Neural cell (in vitro differentiated cells): ENCODE measurements around the gene GSK3B. TPM values are rescaled to one million over a fixed set of nuclear protein-coding genes. Genes with fewer than 3 reads are reported as not detected.
"Not testable (repeated sequence)": the region's sequence is repeated elsewhere in the genome, so short reads cannot be mapped to it uniquely, and the experiment has no call there.

Source experiments
- H2AFZ ChIP-seq: fragments of 200-600, 300-800 bp; sonication (generic), shearing (Covaris generic); 2 replicates; pipeline ENCODE4 v1.6.0; 2014; ENCODE audit warnings: low read depth, mild to moderate bottlenecking, antibody characterized with exemption, low read length, moderate library complexity
- H3F3A ChIP-seq: fragments of 200-600 bp; shearing (Covaris generic); 2 replicates; pipeline ENCODE4 v1.6.1; 2016; ENCODE audit warnings: mild to moderate bottlenecking, moderate library complexity, mixed read lengths, antibody characterized with exemption, low read length; ENCODE audit not compliant: insufficient read depth, poor library complexity, severe bottlenecking
- H3K27ac ChIP-seq: fragments of 200-600, 300-800 bp; sonication (generic), shearing (Covaris generic); 2 replicates; pipeline ENCODE4 v1.5.1; 2014; ENCODE audit warnings: mild to moderate bottlenecking, low read length, moderate library complexity
- H3K27me3 ChIP-seq: fragments of 300-800, 200-600 bp; sonication (generic), shearing (Covaris generic); 2 replicates; pipeline ENCODE4 v1.6.0; 2014; ENCODE audit warnings: mild to moderate bottlenecking, low read depth, low read length, moderate library complexity; ENCODE audit not compliant: insufficient read depth
- H3K36me3 ChIP-seq: fragments of 300-800, 200-600 bp; sonication (generic), shearing (Covaris generic); 2 replicates; pipeline ENCODE4 v1.5.1; 2014; ENCODE audit warnings: mild to moderate bottlenecking, antibody characterized with exemption, low read length, moderate library complexity; ENCODE audit not compliant: insufficient read depth
- H3K4me2 ChIP-seq: fragments of 300-800, 200-600 bp; sonication (generic), shearing (Covaris generic); 2 replicates; pipeline ENCODE4 v1.6.0; 2014; ENCODE audit warnings: mild to moderate bottlenecking, low read length
- H3K4me3 ChIP-seq: fragments of 300-800, 200-600 bp; sonication (generic), shearing (Covaris generic); 2 replicates; pipeline ENCODE4 v1.5.1; 2014; ENCODE audit warnings: mild to moderate bottlenecking, low read length, moderate library complexity
- H3K79me2 ChIP-seq: fragments of 200-600 bp; shearing (Covaris generic); replicated peaks from 2 replicates; pipeline ENCODE4 v1.6.0; 2014; ENCODE audit warnings: mild to moderate bottlenecking, low read length, moderate library complexity; ENCODE audit not compliant: insufficient read depth
- H3K9ac ChIP-seq: fragments of 300-800, 200-600 bp; sonication (generic), shearing (Covaris generic); 2 replicates; pipeline ENCODE4 v1.6.1; 2016; ENCODE audit warnings: mild to moderate bottlenecking, low read length, mixed read lengths
- H3K9me2 ChIP-seq: fragments of 200-600 bp; shearing (Covaris generic); 2 replicates; pipeline ENCODE4 v1.6.1; 2016; ENCODE audit warnings: mild to moderate bottlenecking, low read length, mixed read lengths; ENCODE audit not compliant: insufficient read depth
- H3K9me3 ChIP-seq: fragments of 200-600, 300-800 bp; sonication (generic), shearing (Covaris generic); 2 replicates; pipeline ENCODE4 v1.6.1; 2016; ENCODE audit warnings: mild to moderate bottlenecking, mixed run types, low read length, moderate library complexity, mixed read lengths
- H4K20me1 ChIP-seq: fragments of 200-600 bp; shearing (Covaris generic); 2 replicates; pipeline ENCODE4 v1.6.1; 2016; ENCODE audit warnings: mild to moderate bottlenecking, mixed run types; ENCODE audit not compliant: insufficient read depth
- EP300 ChIP-seq: fragments of 450-650 bp; conservative IDR thresholded peaks from 2 replicates; pipeline ENCODE4 v1.6.1; 2014; ENCODE audit warnings: antibody characterized with exemption, mild to moderate bottlenecking, moderate library complexity; ENCODE audit not compliant: poor library complexity, severe bottlenecking
- EZH2 ChIP-seq: fragments of 200-600, 300-800 bp; shearing (Covaris generic), sonication (generic); IDR thresholded peaks from 2 replicates; pipeline ENCODE4 v1.6.1; 2014; ENCODE audit warnings: antibody characterized with exemption, low read length, borderline replicate concordance, mild to moderate bottlenecking; ENCODE audit not compliant: insufficient read depth, poor library complexity, severe bottlenecking
- MXI1 ChIP-seq: fragments of 450-650 bp; conservative IDR thresholded peaks from 2 replicates; pipeline ENCODE4 v1.6.1; 2014; ENCODE audit warnings: antibody characterized with exemption, mild to moderate bottlenecking; ENCODE audit not compliant: poor library complexity, severe bottlenecking
- POLR2AphosphoS5 ChIP-seq: IDR thresholded peaks from 2 replicates; pipeline ENCODE4 v1.6.1; 2012
- RAD21 ChIP-seq: fragments of 450-650 bp; conservative IDR thresholded peaks from 2 replicates; pipeline ENCODE4 v1.6.1; 2014; ENCODE audit warnings: antibody characterized with exemption, mild to moderate bottlenecking, moderate library complexity
- SMC3 ChIP-seq: fragments of 450-650 bp; conservative IDR thresholded peaks from 2 replicates; pipeline ENCODE4 v1.6.1; 2014; ENCODE audit warnings: antibody characterized with exemption, mild to moderate bottlenecking, moderate library complexity; ENCODE audit not compliant: poor library complexity
- TAF1 ChIP-seq: IDR thresholded peaks from 2 replicates; pipeline ENCODE4 v1.6.1; 2012; ENCODE audit warnings: low read depth
- polyA plus RNA-seq: library from polyadenylated mRNA; depleted of rRNA; stranded (reverse); fragments of >200 nt; gene quantifications from 2 replicates; pipeline ENCODE4 v1.2.3, GENCODE V29; 2014
- TF ChIP-seq, protein P1 (sequence below): fragments of 450-650 bp; IDR thresholded peaks from 2 replicates; pipeline ENCODE4 v1.5.1; 2014; ENCODE audit warnings: antibody characterized with exemption, mild to moderate bottlenecking, moderate library complexity; ENCODE audit not compliant: poor library complexity, severe bottlenecking
- TF ChIP-seq, protein P2 (sequence below): IDR thresholded peaks from 2 replicates; pipeline ENCODE4 v1.6.1; 2012; ENCODE audit warnings: borderline replicate concordance

The GSK3B gene
- polyA plus RNA-seq, 1 donor from 2014 or later, result 48.5 TPM

DNA sequence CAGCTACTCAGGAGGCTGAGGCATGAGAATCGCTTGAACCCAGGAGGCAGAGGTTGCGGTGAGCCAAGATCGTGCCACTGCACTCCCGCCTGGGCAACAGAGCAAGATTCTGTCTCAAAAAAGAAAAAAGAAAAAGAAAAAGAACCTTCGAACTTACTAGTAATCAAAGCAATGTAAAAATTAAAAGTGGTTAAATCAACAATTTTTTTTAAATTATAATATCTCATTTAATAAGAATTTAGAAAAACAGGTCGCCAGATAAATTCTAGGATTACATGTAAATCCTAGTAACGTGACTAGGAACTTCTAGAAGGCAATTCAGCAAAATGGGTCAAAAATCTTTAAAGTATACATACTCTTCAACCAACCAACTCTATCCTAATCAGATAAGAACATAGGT is 37.2 kb downstream of the GSK3B start:
- no peak overlapping the region for H2AFZ ChIP-seq
- H4K20me1 ChIP-seq, result peaks cover 17% of the 10 kb centered on the region

DNA sequence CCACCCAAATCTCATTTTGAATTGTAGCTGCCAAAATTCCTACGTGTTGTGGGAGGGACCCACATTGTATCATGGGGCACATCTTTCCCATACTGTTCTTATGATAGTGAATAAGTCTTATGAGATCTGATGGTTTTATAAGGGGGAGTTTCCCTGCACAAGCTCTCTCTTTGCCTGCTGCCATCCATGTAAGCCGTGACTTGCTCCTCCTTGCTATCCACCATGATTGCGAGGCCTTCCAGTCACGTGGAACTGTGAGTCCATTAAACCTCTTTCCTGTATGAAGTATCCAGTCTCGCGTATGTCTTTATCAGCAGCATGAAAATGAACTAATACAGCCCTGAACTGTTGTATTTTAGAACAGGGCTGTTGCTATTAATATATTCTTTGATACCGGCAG is 40.6 kb downstream of the GSK3B start:
- Histone ChIP-seq H3K79me2 (peaks cover 91% of the 10 kb centered on the region), H4K20me1 (peaks cover 11% of the 10 kb centered on the region)
- not testable (repeated sequence) for H3K27ac ChIP-seq, H2AFZ ChIP-seq, H3K9ac ChIP-seq, H3K9me2 ChIP-seq, H3K27me3 ChIP-seq, H3K4me2 ChIP-seq, H3K9me3 ChIP-seq, H3F3A ChIP-seq, H3K36me3 ChIP-seq, H3K4me3 ChIP-seq

More for the DNA sequence above, 37.2 kb downstream of the GSK3B start:
- TF ChIP-seq RAD21 (no peak), EZH2 (no peak), EP300 (no peak), SMC3 (no peak), POLR2AphosphoS5 (no peak), MXI1 (no peak), TAF1 (no peak)
- TF ChIP-seq, protein P1, sequence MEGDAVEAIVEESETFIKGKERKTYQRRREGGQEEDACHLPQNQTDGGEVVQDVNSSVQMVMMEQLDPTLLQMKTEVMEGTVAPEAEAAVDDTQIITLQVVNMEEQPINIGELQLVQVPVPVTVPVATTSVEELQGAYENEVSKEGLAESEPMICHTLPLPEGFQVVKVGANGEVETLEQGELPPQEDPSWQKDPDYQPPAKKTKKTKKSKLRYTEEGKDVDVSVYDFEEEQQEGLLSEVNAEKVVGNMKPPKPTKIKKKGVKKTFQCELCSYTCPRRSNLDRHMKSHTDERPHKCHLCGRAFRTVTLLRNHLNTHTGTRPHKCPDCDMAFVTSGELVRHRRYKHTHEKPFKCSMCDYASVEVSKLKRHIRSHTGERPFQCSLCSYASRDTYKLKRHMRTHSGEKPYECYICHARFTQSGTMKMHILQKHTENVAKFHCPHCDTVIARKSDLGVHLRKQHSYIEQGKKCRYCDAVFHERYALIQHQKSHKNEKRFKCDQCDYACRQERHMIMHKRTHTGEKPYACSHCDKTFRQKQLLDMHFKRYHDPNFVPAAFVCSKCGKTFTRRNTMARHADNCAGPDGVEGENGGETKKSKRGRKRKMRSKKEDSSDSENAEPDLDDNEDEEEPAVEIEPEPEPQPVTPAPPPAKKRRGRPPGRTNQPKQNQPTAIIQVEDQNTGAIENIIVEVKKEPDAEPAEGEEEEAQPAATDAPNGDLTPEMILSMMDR, result no peak
- TF ChIP-seq, protein P2, sequence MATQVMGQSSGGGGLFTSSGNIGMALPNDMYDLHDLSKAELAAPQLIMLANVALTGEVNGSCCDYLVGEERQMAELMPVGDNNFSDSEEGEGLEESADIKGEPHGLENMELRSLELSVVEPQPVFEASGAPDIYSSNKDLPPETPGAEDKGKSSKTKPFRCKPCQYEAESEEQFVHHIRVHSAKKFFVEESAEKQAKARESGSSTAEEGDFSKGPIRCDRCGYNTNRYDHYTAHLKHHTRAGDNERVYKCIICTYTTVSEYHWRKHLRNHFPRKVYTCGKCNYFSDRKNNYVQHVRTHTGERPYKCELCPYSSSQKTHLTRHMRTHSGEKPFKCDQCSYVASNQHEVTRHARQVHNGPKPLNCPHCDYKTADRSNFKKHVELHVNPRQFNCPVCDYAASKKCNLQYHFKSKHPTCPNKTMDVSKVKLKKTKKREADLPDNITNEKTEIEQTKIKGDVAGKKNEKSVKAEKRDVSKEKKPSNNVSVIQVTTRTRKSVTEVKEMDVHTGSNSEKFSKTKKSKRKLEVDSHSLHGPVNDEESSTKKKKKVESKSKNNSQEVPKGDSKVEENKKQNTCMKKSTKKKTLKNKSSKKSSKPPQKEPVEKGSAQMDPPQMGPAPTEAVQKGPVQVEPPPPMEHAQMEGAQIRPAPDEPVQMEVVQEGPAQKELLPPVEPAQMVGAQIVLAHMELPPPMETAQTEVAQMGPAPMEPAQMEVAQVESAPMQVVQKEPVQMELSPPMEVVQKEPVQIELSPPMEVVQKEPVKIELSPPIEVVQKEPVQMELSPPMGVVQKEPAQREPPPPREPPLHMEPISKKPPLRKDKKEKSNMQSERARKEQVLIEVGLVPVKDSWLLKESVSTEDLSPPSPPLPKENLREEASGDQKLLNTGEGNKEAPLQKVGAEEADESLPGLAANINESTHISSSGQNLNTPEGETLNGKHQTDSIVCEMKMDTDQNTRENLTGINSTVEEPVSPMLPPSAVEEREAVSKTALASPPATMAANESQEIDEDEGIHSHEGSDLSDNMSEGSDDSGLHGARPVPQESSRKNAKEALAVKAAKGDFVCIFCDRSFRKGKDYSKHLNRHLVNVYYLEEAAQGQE, result no peak
- H3K79me2 ChIP-seq, result peaks cover 95% of the 10 kb centered on the region
- no peak overlapping the region for H3K27ac ChIP-seq
- H3K9me2 ChIP-seq, result no peaks in the 10 kb centered on the region
- no peaks in the 10 kb centered on the region for H3K27me3 ChIP-seq
- H3K36me3 ChIP-seq, result no peaks in the 10 kb centered on the region
- H3K9ac ChIP-seq, result no peak overlapping the region
- no peak overlapping the region for H3K4me3 ChIP-seq
- no peaks in the 10 kb centered on the region for H3K9me3 ChIP-seq
- no peak overlapping the region for H3K4me2 ChIP-seq
- H3F3A ChIP-seq, result no peaks in the 10 kb centered on the region

DNA sequence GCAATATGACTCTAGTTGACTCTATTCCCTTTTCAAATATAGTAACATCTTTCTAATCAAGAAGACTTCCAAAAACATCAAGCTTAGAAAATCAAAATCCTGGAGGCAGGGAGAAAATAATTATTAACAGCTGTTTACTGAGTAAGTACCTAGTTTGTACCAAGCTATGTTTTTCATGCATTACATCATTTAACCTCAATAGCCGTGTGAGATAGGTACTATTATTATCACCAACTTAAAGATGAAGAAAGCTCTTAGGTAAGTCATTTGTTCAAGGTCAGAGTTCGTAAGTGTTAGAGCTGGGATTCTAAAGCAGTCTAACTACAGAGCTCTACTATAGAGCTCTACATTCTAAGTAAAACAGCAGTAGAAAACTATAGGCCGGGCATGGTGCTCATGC is 41.6 kb downstream of the GSK3B start:
- no peaks in the 10 kb centered on the region for H3K36me3 ChIP-seq
- TF ChIP-seq TAF1 (no peak), SMC3 (no peak), MXI1 (no peak), EZH2 (no peak), POLR2AphosphoS5 (no peak), RAD21 (no peak), EP300 (no peak)
- TF ChIP-seq, protein P1, result no peak
- TF ChIP-seq, protein P2, result no peak
- no peak overlapping the region for H3K27ac ChIP-seq
- no peak overlapping the region for H3K4me3 ChIP-seq
- no peaks in the 10 kb centered on the region for H3K9me2 ChIP-seq
- peaks cover 16% of the 10 kb centered on the region for H4K20me1 ChIP-seq
- H3F3A ChIP-seq, result peaks cover 4% of the 10 kb centered on the region
- no peak overlapping the region for H3K4me2 ChIP-seq
- H3K79me2 ChIP-seq, result peaks cover 92% of the 10 kb centered on the region
- H3K9me3 ChIP-seq, result no peaks in the 10 kb centered on the region
- no peak overlapping the region for H2AFZ ChIP-seq
- H3K9ac ChIP-seq, result no peak overlapping the region
- H3K27me3 ChIP-seq, result no peaks in the 10 kb centered on the region
